ENCODE measurements around the gene LIN54.

DNA sequence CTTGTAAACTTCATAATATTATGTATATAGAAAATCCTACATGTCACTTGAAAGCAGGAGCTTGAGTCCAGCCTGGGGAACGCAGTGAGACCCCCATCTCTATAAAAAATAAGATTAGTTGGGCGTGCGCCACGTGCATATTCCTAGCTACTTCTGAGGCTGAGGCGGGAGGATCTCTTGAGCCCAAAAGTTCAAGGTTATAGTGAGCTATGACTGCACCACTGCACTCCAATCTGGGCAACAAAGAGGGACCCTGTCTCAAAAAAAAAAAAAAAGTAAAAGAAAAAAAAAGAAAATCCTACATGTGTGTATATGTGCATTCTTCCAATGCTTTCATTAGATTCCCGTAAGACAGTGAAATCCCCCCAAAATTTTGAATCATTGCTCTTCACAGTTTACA, 121.3 kb downstream of the LIN54 start:
- no peak for TF ChIP-seq CTCF (IDR thresholded peaks at IDR 0.05)
- no peak for TF ChIP-seq POLR2A (IDR thresholded peaks at IDR 0.05)
